NCI-H1048 (cell line): Measurements from ENCODE around the gene C9orf43.
A peak's percentile ranks its signal among the peaks of the same experiment; 100 is the strongest.
"Not testable (repeated sequence)": the region's sequence is repeated elsewhere in the genome, so short reads cannot be mapped to it uniquely, and the experiment has no call there.

Source experiments
- DNase-seq: peaks from one replicate; lab custom pipeline; 2025; lab: John Stamatoyannopoulos, UW

The C9orf43 gene

GRCh38 chr9:113381909-113382411, 28.6 kb upstream of the C9orf43 start:
- DNase-seq: no peak

DNA sequence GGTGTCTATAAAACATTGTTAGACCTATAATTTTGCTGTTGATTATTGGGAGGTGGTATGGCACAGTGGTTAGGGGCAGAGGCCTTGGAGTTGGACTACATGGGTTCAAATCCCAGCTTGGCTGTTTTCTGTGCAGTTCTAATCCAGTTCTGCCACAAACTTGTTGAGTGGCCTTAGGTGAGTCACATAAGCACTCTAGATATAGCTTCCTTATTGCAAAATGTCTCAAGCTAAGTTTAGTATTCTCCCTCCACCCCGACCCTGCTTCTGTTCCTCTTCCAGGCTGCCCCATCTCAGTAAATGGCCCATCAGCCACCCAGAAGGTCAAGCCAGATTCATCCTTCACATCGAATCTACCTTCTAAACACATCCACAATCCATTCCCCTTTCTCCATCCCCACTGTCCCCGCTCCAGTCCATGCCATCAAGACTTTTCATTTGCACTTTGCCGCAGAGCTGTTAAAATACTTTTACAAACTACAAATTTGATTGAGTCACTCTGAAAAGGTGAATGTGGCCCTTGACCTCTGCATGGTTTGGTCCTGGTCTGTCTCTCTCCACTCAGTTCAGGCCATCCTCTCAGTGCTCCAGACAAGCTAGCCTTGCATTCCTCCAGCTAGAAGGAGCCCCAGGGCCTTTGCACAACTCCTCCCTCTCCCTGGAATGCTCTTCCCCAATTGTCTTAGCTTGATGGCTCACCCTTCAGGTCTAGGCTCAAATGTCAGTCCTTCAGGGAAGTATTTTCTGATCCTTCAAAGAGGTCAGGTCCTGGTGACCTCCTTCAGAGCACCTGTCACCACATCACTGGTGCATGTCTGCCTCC, 23.8 kb upstream of the C9orf43 start:
- no peak for DNase-seq

- DNase-seq: no peak
These were observed 22.9 kb upstream of the C9orf43 start for GRCh38 chr9:113387560-113388230.

- no peak for DNase-seq
These were observed 21.7 kb upstream of the C9orf43 start for GRCh38 chr9:113388833-113389232.

GRCh38 chr9:113389451-113389850, 21.1 kb upstream of the C9orf43 start:
- DNase-seq: no peak

GRCh38 chr9:113390192-113390960, 20.2 kb upstream of the C9orf43 start:
- DNase-seq: no peak

DNA sequence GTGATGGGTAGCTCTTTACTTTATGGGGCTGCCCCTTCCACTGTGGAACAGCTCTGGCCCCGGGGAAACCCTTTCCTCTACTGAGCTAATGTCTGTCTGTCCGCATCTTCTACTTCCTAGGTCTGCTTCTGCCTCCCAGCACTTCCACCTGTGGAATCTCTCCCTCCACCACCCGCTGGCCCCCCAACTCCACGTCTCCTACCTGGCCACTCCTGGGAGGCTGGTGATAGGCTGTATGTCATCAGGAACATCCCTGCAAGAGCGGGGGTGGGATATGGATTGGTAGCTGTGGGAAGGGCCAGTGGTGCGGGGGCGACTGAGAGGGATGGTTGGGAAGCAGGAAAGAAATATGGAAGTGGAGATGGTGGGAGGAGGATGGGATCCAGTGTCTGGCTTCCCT, 18.6 kb upstream of the C9orf43 start:
- DNase-seq: no peak

GRCh38 chr9:113393281-113393680, 17.3 kb upstream of the C9orf43 start:
- no peak for DNase-seq

DNA sequence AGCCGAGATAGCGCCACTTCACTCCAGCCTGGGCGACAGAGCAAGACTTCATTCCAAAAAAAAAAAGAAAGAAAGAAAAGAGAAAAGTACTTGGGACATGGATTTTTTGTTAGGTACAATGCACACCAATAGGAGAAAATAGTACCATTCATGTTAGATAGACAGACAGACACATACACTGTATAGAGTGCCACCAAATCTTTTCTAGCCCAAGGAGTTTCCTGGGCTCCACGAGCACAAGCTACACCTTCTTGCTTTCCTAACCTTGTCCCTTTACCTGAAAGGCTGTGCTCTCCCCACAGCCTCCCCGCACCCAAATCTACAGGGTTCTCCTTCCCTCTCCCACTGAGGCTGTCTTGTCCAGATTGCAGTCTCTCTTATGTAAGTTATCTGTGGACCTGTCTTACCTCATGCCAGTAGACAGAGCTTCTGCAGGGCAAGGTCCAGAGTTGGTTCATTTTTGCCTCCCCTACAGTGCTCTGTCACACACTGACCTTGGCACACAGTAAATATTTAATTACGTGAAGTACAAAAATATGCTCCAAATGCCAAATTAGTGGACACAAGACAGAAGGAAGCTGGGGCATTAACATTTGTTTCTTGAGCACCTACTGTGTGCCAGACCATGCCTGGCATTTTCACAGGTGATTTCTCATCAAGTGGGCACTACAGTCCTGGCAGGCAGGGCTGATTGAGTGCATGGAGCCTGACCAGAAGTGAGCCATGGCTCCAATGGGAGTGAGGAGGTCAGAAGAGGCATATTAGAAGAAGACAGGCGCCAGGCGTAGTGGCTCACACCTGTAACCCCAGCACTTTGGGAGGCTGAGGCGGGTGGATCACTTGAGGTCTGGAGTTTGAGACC, 15.3 kb upstream of the C9orf43 start:
- DNase-seq: no peak

GRCh38 chr9:113397203-113397631, 13.3 kb upstream of the C9orf43 start:
- no peak for DNase-seq

GRCh38 chr9:113398796-113399195, 11.8 kb upstream of the C9orf43 start:
- DNase-seq: no peak

GRCh38 chr9:113399646-113400200, 10.8 kb upstream of the C9orf43 start:
- no peak for DNase-seq

DNA sequence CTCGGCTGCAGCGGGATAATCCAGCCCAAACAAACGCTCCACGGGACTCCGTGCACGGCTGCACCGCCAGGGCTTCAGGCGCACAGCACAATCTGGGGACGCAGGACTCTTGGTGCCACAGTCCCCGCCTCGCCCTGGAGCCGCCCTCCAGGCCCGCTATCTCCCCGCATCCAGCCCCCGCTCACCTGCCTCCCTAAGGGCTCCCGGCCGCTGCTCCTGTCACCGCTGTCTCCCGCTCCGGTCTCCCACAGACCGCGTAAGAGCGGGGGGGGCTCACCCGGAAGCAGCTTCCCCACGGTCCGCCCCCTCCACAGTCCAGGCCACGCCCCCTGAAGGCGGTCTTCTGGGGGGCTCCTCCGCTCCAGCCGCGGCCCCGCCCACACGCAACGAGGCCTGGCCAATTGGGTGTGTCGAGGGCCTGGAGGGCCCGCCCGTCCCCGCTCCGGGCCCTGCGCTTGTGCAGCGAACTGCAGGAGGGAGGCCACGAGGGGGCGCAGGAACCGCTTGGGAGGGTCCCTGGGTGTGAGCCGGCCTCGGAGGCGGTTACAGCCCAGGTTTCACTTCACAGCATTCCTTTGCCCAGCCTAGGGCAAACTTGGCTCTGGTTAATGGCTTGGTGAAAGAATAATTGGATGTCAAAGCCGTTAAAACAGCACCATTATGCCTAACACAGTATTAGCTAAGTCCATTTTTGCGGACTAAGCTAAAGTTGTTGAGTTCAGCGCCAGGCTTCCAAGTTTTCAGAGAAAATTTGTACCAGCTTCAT, 9.3 kb upstream of the C9orf43 start, which contains the start of gene ALAD:
TSS of gene ALAD (minus strand) at position 258 of the 766 bp plus-strand sequence. CDS start 7,725 bp downstream, outside the sequence.
- peak; percentile 96 for DNase-seq

DNA sequence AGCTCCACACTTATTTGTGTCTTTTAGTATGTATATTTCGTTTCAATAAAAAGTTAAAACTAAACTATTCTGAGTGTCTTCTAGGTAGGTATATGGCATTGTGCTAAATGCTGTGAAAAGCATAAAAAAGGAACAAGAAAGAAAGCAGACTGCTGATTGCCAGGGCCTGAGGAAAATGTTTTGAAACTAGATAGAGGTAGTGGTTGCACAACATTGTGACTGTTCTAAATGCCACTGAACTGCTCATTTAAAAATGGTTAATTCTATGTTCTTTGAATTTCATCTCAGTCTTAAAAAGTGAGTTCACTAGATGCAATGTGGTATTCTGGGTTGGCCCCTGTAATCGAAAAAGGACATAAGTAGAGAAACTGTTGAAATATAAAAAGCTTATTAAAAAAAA, 6.9 kb upstream of the C9orf43 start:
- no peak for DNase-seq

DNA sequence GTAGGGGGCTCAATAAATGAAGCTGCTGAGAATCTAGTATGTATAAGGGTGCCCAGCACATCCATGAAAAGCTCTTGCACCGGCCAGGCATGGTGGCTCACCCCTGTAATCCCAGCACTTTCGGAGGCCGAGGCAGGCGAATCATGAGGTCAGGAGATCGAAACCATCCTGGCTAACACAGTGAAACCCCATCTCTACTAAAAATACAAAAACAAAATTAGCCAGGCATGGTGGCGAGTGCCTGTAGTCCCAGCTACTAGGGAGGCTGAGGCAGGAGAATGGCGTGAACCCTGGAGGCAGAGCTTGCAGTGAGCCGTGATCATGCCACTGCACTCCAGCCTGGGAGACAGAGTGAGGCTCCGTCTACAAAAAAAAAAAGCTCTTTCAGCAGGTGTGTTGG, 4.2 kb upstream of the C9orf43 start:
- not testable (repeated sequence) for DNase-seq

- DNase-seq: peak; percentile 3
These were observed 3.6 kb upstream of the C9orf43 start for GRCh38 chr9:113406873-113407511.

- no peak for DNase-seq
These were observed 1.1 kb upstream of the C9orf43 start for GRCh38 chr9:113409481-113409880.

DNA sequence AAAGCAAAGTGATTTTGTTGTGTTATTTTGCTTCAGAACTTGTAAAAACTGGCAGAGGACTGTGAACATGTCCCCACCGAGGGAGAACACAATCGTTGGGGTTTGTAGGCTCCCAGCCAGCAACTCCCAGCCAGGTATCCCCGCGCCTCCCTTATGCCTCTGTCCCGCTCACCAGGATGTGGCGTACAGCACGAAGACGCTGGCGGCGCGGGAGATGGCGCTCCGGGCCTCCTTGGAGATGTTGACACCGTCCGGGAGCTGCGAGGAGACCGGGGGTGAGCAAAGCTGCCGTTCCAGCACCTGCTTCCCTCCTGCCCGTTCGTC, 702 bp upstream of the C9orf43 start:
- DNase-seq: no peak

DNA sequence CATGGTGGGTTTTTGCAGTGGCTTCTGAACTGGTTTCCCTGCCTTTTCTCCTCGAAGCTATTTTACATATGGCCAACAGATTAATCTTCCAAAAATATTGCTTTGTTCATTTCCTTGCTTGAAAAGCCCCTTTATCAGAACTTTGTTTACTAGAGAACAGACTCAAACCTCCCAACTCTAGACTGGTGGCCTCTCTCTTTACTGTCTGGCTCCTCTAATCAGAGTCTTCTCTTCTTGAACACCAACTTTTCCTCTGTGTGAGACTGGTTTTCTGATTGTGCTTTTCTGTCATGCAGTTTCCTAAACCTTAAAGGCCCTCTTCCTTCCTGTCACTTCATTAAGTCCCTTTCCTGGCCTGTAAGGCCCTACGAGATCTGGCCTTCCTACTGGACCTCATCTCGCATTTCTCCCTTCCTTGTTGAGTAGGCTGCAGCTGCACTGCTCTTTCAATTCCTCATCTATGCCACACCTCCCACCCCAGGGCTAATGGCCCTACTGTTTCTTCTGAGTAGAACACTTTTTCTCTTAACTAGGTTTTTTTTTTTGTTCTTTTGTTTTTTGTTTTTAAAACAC, 5.7 kb downstream of the C9orf43 start:
- DNase-seq: no peak

DNA sequence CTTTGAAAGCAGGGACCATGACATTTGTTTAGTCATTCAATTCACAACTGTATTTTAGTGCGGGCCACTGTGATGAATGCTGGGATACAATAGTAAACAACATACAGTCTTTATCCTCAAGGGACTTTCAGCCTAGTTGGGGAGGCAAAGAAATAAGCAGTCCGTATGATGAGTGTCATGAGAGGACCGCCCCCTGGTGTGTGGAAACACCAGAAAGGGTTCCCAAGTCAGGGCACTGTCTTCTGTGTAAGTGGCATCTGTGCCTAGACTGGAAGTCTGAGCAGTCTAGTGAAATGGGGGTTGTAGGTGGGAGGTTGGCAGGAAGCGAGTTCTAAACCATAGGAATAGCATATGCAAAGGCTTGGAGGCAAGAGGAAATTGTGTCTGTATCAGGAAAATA, 6.8 kb downstream of the C9orf43 start:
- DNase-seq: no peak
